ENCODE measurements around the gene EPN2. TPM values are rescaled to one million over a fixed set of nuclear protein-coding genes. Genes with fewer than 3 reads are reported as not detected.

EPN2 gene
- total RNA-seq, 1 experiment from 2014 or later = 57.8 TPM

DNA sequence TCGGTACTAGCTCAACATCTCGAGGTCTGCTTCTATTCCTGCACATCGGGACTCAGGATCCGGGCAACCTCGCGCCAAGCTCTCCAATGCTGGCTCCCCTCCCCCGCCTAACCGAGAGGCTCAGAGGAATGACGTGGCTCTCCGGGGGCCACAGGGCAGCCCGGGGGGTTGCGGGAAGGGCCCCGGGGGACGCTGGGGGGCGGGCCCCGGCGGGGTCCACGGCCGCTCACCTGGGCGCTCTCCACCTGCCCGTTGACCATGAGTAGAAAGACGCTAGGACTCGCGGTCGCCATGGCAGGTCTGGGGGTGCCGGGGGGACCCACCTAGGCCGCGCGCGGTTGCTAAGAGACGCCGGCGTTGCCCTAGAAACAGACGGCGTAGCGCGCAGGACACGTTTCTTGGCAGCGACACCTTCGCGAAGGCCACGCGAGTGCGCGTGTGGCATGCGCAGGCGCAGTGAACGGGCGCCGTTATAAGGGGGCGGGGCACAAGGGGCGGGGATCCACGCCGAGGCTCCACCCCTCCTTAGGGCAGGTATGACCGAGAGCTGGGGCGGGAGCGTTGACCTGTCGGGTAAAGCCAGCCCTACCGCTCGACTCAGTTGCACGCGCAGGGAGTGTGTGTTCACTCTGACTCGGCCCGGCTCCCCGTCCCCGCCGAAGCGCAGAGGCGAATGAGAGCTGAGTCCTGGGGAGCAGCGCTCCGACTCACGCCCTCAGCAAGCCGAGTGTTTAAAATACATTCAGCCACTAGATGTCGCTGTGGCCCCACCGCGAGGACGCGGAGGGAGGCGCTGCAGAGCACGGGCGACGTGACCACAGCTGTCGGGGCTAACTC is 125.3 kb downstream of the EPN2 start, which contains the start of gene B9D1:
Gene B9D1 (minus strand): TSS at position 447 of the 837 bp plus-strand sequence. CDS start 154 bp downstream, at position 293.
- peaks cover 5% of the 10 kb centered on the region; the same call in 1 of the 2 replicates for H3K27me3 Mint-ChIP-seq (ENCODE audit: low read depth)
- H3T11ph ChIP-seq (ENCODE audit: low read length) = no peak within 1 kb of the TSS
- TF ChIP-seq, protein P1, sequence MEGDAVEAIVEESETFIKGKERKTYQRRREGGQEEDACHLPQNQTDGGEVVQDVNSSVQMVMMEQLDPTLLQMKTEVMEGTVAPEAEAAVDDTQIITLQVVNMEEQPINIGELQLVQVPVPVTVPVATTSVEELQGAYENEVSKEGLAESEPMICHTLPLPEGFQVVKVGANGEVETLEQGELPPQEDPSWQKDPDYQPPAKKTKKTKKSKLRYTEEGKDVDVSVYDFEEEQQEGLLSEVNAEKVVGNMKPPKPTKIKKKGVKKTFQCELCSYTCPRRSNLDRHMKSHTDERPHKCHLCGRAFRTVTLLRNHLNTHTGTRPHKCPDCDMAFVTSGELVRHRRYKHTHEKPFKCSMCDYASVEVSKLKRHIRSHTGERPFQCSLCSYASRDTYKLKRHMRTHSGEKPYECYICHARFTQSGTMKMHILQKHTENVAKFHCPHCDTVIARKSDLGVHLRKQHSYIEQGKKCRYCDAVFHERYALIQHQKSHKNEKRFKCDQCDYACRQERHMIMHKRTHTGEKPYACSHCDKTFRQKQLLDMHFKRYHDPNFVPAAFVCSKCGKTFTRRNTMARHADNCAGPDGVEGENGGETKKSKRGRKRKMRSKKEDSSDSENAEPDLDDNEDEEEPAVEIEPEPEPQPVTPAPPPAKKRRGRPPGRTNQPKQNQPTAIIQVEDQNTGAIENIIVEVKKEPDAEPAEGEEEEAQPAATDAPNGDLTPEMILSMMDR (conservative IDR thresholded peaks at IDR 0.05) = peak; percentile 99
- no peak within 1 kb of the TSS for H2BK120ac ChIP-seq (ENCODE audit: low read depth, low read length, poor library complexity, severe bottlenecking)
- peak within 1 kb of the TSS; percentile 84 to 88 for H3K4me3 Mint-ChIP-seq
- H2AFZ ChIP-seq (ENCODE audit: low read length) = no peak within 1 kb of the TSS
- no peaks in the 10 kb centered on the region for H3K9me3 ChIP-seq (ENCODE audit: control insufficient read depth, low read depth, low read length)
- H3K79me1 ChIP-seq (ENCODE audit: insufficient read depth, low read depth, low read length, poor library complexity, severe bottlenecking) = no peaks in the 10 kb centered on the region
- no peaks in the 10 kb centered on the region; a peak in 1 of 5 replicates for H3K9me3 Mint-ChIP-seq
- H3K4me1 ChIP-seq (ENCODE audit: insufficient read depth, low read length) = no peaks in the 10 kb centered on the region
- H3K23me2 ChIP-seq (ENCODE audit: insufficient read length, low read depth, low read length, poor library complexity, severe bottlenecking) = no peaks in the 10 kb centered on the region
- no peaks in the 10 kb centered on the region for H3K79me2 ChIP-seq (ENCODE audit: insufficient read depth, low read length)
- H3K4me1 Mint-ChIP-seq = peaks cover 22 to 30% of the 10 kb centered on the region in 2 experiments
- H3K9ac ChIP-seq (ENCODE audit: extremely low read depth, insufficient read length, low read length) = peak within 1 kb of the TSS; percentile 58
- no peak within 1 kb of the TSS for H3K4ac ChIP-seq (ENCODE audit: low read depth, low read length)
- H4K91ac ChIP-seq (ENCODE audit: insufficient read length, low read depth, low read length) = no peak within 1 kb of the TSS
- no peak within 1 kb of the TSS for H2BK15ac ChIP-seq (ENCODE audit: low read depth, low read length)
- H2AK5ac ChIP-seq (ENCODE audit: insufficient read length, low read length) = no peak within 1 kb of the TSS
- no peak within 1 kb of the TSS for H3K27ac ChIP-seq (ENCODE audit: insufficient read length, low read depth, low read length)
- peak within 1 kb of the TSS; percentile 58 for H3K4me2 ChIP-seq (ENCODE audit: insufficient read depth, insufficient read length, low read length)
- no peak within 1 kb of the TSS for H2BK20ac ChIP-seq (ENCODE audit: low read depth, low read length, poor library complexity, severe bottlenecking)
- no peak within 1 kb of the TSS for H2BK12ac ChIP-seq (ENCODE audit: insufficient read length, low read depth, low read length)
- H4K20me1 ChIP-seq (ENCODE audit: control insufficient read depth, insufficient read depth, insufficient read length) = no peaks in the 10 kb centered on the region
- H3K23ac ChIP-seq (ENCODE audit: insufficient read length, low read depth, low read length) = no peak within 1 kb of the TSS
- no peak within 1 kb of the TSS for H3K18ac ChIP-seq (ENCODE audit: insufficient read length, low read depth, low read length)
- H4K8ac ChIP-seq (replicated peaks; ENCODE audit: insufficient read length, low read depth, low read length) = no peak within 1 kb of the TSS
- H3K14ac ChIP-seq (ENCODE audit: insufficient read depth, low read length) = peak within 1 kb of the TSS; percentile 33; the same call in 1 of the 2 replicates
- H3K27ac Mint-ChIP-seq = peak within 1 kb of the TSS in 2 of 3 experiments; percentile 53 to 89; a peak in 4 of 7 replicates
- H2BK5ac ChIP-seq (ENCODE audit: insufficient read length, low read length) = no peak within 1 kb of the TSS
- peaks cover 8 to 23% (median 21%) of the 10 kb centered on the region in 3 experiments for H3K36me3 Mint-ChIP-seq (ENCODE audit: insufficient read depth in 1 of 3, low read depth in 3 of 3)
- peak; percentile 92 for DNase-seq
- no peak within 1 kb of the TSS for H4K5ac ChIP-seq (ENCODE audit: insufficient read length, low read depth, low read length)
- no peak within 1 kb of the TSS for H3K56ac ChIP-seq (ENCODE audit: insufficient read length, low read depth, low read length)
- WGBS (ENCODE audit: extremely low coverage, insufficient read length, low lambda C conversion rate) = no CpG with 5 or more reads among the region's 83 CpGs
- H3K27me3 ChIP-seq (ENCODE audit: insufficient read depth, low read length) = no peaks in the 10 kb centered on the region

Data from H9 (cell line).